ENCODE data around the gene NR3C2. TPM values are rescaled to one million over a fixed set of nuclear protein-coding genes. Genes with fewer than 3 reads are reported as not detected.

NR3C2 gene
- total and polyA plus RNA-seq, 3 donors from 2014 or later = 17.6 to 28.1 (median 19.9) TPM

GRCh38 chr4:148081267-148081666, 360.9 kb downstream of the NR3C2 start:
- 86 to 88% methylated on average over 5 to 12 of the region's 12 CpGs for WGBS, 2 donors
- no peaks in the 10 kb centered on the region for H3K36me3 ChIP-seq (ENCODE audit: low read depth, missing control alignments)
- TF ChIP-seq CTCF (IDR thresholded peaks at IDR 0.05) = no peak
- TF ChIP-seq POLR2A (IDR thresholded peaks at IDR 0.05) = no peak
- intact Hi-C loops (cut with DNase I; ENCODE audit: low total_unique reads) = no loop called here
- H3K4me1 ChIP-seq = no peaks in the 10 kb centered on the region
- no peak overlapping the region for H3K4me3 ChIP-seq
- DNase-seq = no peak
- no peaks in the 10 kb centered on the region for H3K27me3 ChIP-seq
- H3K9me3 ChIP-seq = no peaks in the 10 kb centered on the region
- no peak overlapping the region for H3K27ac ChIP-seq

GRCh38 chr4:148079961-148080360, 362.3 kb downstream of the NR3C2 start:
- Histone ChIP-seq H3K27ac (no peak overlapping the region), H3K4me1 (no peaks in the 10 kb centered on the region), H3K27me3 (no peaks in the 10 kb centered on the region), H3K4me3 (no peak overlapping the region), H3K9me3 (no peaks in the 10 kb centered on the region), H3K36me3 (ENCODE audit: low read depth, missing control alignments) (no peaks in the 10 kb centered on the region)
- DNase-seq = no peak
- WGBS, 2 donors = 78 to 84% methylated on average over 7 of the region's 7 CpGs
- TF ChIP-seq CTCF (IDR thresholded peaks at IDR 0.05) (no peak), POLR2A (IDR thresholded peaks at IDR 0.05) (no peak)
- intact Hi-C loops (cut with DNase I; ENCODE audit: low total_unique reads) = no loop called here

DNA sequence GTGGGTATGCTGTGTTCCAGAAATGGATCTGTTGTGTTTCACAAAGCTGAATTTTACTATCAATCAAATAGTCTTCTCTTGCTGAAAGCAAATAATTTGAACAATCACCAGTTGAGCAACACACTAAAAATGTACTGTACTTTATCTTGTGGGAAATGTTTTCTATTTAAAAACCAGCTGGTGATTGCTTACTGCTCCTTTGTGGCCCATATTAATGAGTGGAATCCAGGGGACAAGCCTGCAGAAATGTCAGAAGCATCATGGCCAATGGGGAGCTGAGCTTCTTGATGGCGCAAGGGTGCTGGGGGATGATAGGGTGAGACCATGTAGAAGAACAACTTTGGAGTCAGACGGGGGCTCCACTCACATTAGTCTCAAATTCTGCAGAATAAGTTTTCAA, 364.2 kb downstream of the NR3C2 start:
- Histone ChIP-seq H3K9me3 (no peaks in the 10 kb centered on the region), H3K27ac (no peak overlapping the region), H3K36me3 (ENCODE audit: low read depth, missing control alignments) (no peaks in the 10 kb centered on the region), H3K4me1 (no peaks in the 10 kb centered on the region), H3K27me3 (no peaks in the 10 kb centered on the region), H3K4me3 (no peak overlapping the region)
- TF ChIP-seq POLR2A (IDR thresholded peaks at IDR 0.05) (no peak), CTCF (IDR thresholded peaks at IDR 0.05) (no peak)
- WGBS, 2 donors = 90 to 94% methylated on average over 2 of the region's 2 CpGs
- DNase-seq = no peak
- intact Hi-C loops (cut with DNase I; ENCODE audit: low total_unique reads) = no loop called here

DNA sequence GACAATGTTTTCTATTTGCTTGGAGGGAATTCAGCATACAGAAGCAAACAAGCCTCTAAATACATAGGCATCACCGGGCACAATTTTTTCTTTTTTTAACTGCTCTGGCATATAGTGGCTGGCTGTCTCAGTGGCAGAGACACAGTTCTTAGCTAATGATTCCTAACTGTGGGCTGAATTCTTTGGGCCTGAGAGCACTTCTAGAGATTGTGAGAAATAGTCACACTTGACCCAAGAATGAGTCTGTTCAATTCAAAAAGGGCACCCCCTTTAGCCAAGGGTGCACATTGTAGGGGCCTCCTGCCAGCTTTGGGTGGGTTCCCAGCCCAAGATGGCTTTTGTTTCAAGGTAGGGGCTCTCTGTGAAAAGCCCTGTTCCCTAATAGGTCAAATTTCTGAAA, 364.6 kb downstream of the NR3C2 start:
- Histone ChIP-seq H3K27ac (no peak overlapping the region), H3K4me3 (no peak overlapping the region), H3K27me3 (no peaks in the 10 kb centered on the region), H3K9me3 (no peaks in the 10 kb centered on the region), H3K4me1 (no peaks in the 10 kb centered on the region), H3K36me3 (ENCODE audit: low read depth, missing control alignments) (no peaks in the 10 kb centered on the region)
- intact Hi-C loops (cut with DNase I; ENCODE audit: low total_unique reads) = no loop called here
- TF ChIP-seq POLR2A (IDR thresholded peaks at IDR 0.05) (no peak), CTCF (IDR thresholded peaks at IDR 0.05) (no peak)
- no peak for DNase-seq
- 91 to 96% methylated on average over 1 of the region's 1 CpG for WGBS, 2 donors

GRCh38 chr4:148076964-148077363, 365.2 kb downstream of the NR3C2 start:
- Histone ChIP-seq H3K27me3 (no peaks in the 10 kb centered on the region), H3K27ac (no peak overlapping the region), H3K4me1 (no peaks in the 10 kb centered on the region), H3K36me3 (ENCODE audit: low read depth, missing control alignments) (no peaks in the 10 kb centered on the region), H3K9me3 (no peaks in the 10 kb centered on the region), H3K4me3 (no peak overlapping the region)
- WGBS, 2 donors = 85 to 90% methylated on average over 5 of the region's 5 CpGs
- DNase-seq = no peak
- intact Hi-C loops (cut with DNase I; ENCODE audit: low total_unique reads) = no loop called here
- TF ChIP-seq POLR2A (IDR thresholded peaks at IDR 0.05) (no peak), CTCF (IDR thresholded peaks at IDR 0.05) (no peak)

All from testis (tissue), 3 donors.